ENCODE data around the gene PRKAR1B. TPM values are rescaled to one million over a fixed set of nuclear protein-coding genes. Genes with fewer than 3 reads are reported as not detected.

PRKAR1B gene
- total and polyA plus RNA-seq, 10 of the 15 experiments (the other 5 are each of a cell fraction or from before 2014, with no cell fraction given): 1.4 to 45.6 (median 19.3) TPM

GRCh38 chr7:726084-726853 lies 812 bp downstream of the PRKAR1B start, which contains the start of gene DNAAF5 (continued):
- TF ChIP-seq CTCF (IDR thresholded peaks at IDR 0.05 in 2 of 3, conservative IDR thresholded peaks at IDR 0.05 in 1 of 3; ENCODE audit: control insufficient read depth in 2 of 3, extremely low read depth in 1 of 3, insufficient read depth in 1 of 3, low read depth in 3 of 3, low read length in 3 of 3) (no peak), SREBF1 (IDR thresholded peaks at IDR 0.05; ENCODE audit: low read length) (no peak), HDAC6 (IDR thresholded peaks at IDR 0.05; ENCODE audit: unreplicated experiment) (no peak), IKZF1 (conservative IDR thresholded peaks at IDR 0.05) (peak; percentile 80), EP300 (IDR thresholded peaks at IDR 0.05; ENCODE audit: borderline replicate concordance in 1 of 2, control insufficient read depth in 1 of 2, low read depth in 2 of 2, low read length in 2 of 2) (no peak), TCF7 (IDR thresholded peaks at IDR 0.05; ENCODE audit: borderline replicate concordance) (no peak), LARP7 (IDR thresholded peaks at IDR 0.05) (peak; percentile 89), HSF1 (IDR thresholded peaks at IDR 0.05; ENCODE audit: low read depth, low read length) (no peak), TCF12 (IDR thresholded peaks at IDR 0.05; ENCODE audit: low read depth, low read length) (peak; percentile 28; the same call in 1 of the 2 replicates), PML (IDR thresholded peaks at IDR 0.05; ENCODE audit: low read length) (no peak; the same call in 1 of the 2 replicates), POLR2A (IDR thresholded peaks at IDR 0.05; ENCODE audit: low read depth, low read length) (peak; percentile 85), ZNF384 (IDR thresholded peaks at IDR 0.05; ENCODE audit: borderline replicate concordance, low read depth, low read length) (no peak), NR2C1 (IDR thresholded peaks at IDR 0.05) (peak; percentile 57), RFX5 (IDR thresholded peaks at IDR 0.05; ENCODE audit: low read depth, low read length) (peak; percentile 39; the same call in 1 of the 2 replicates)
- TF ChIP-seq, protein P1, sequence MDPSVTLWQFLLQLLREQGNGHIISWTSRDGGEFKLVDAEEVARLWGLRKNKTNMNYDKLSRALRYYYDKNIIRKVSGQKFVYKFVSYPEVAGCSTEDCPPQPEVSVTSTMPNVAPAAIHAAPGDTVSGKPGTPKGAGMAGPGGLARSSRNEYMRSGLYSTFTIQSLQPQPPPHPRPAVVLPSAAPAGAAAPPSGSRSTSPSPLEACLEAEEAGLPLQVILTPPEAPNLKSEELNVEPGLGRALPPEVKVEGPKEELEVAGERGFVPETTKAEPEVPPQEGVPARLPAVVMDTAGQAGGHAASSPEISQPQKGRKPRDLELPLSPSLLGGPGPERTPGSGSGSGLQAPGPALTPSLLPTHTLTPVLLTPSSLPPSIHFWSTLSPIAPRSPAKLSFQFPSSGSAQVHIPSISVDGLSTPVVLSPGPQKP (IDR thresholded peaks at IDR 0.05; ENCODE audit: low read depth, low read length): peak; percentile 91
- TF ChIP-seq, protein P2, sequence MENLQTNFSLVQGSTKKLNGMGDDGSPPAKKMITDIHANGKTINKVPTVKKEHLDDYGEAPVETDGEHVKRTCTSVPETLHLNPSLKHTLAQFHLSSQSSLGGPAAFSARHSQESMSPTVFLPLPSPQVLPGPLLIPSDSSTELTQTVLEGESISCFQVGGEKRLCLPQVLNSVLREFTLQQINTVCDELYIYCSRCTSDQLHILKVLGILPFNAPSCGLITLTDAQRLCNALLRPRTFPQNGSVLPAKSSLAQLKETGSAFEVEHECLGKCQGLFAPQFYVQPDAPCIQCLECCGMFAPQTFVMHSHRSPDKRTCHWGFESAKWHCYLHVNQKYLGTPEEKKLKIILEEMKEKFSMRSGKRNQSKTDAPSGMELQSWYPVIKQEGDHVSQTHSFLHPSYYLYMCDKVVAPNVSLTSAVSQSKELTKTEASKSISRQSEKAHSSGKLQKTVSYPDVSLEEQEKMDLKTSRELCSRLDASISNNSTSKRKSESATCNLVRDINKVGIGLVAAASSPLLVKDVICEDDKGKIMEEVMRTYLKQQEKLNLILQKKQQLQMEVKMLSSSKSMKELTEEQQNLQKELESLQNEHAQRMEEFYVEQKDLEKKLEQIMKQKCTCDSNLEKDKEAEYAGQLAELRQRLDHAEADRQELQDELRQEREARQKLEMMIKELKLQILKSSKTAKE (IDR thresholded peaks at IDR 0.05; ENCODE audit: low read depth, poor library complexity, severe bottlenecking): no peak
- TF ChIP-seq, protein P3, sequence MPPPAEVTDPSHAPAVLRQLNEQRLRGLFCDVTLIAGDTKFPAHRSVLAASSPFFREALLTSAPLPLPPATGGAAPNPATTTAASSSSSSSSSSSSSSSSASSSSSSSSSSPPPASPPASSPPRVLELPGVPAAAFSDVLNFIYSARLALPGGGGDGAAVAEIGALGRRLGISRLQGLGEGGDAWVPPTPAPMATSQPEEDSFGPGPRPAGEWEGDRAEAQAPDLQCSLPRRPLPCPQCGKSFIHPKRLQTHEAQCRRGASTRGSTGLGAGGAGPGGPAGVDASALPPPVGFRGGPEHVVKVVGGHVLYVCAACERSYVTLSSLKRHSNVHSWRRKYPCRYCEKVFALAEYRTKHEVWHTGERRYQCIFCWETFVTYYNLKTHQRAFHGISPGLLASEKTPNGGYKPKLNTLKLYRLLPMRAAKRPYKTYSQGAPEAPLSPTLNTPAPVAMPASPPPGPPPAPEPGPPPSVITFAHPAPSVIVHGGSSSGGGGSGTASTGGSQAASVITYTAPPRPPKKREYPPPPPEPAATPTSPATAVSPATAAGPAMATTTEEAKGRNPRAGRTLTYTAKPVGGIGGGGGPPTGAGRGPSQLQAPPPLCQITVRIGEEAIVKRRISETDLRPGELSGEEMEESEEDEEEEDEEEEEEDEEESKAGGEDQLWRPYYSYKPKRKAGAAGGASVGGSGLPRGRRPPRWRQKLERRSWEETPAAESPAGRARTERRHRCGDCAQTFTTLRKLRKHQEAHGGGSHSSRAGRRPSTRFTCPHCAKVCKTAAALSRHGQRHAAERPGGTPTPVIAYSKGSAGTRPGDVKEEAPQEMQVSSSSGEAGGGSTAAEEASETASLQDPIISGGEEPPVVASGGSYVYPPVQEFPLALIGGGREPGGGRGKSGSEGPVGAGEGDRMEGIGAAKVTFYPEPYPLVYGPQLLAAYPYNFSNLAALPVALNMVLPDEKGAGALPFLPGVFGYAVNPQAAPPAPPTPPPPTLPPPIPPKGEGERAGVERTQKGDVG (CRISPR knock-in tag; IDR thresholded peaks at IDR 0.05): no peak
- TF ChIP-seq, protein P4, sequence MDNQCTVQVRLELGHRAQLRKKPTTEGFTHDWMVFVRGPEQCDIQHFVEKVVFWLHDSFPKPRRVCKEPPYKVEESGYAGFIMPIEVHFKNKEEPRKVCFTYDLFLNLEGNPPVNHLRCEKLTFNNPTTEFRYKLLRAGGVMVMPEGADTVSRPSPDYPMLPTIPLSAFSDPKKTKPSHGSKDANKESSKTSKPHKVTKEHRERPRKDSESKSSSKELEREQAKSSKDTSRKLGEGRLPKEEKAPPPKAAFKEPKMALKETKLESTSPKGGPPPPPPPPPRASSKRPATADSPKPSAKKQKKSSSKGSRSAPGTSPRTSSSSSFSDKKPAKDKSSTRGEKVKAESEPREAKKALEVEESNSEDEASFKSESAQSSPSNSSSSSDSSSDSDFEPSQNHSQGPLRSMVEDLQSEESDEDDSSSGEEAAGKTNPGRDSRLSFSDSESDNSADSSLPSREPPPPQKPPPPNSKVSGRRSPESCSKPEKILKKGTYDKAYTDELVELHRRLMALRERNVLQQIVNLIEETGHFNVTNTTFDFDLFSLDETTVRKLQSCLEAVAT (IDR thresholded peaks at IDR 0.05): no peak

Data from GM12878 (cell line).